H1 (cell line): ENCODE measurements around the gene POC1B. TPM values are rescaled to one million over a fixed set of nuclear protein-coding genes. Genes with fewer than 3 reads are reported as not detected.

Experiments
- CTCF ChIA-PET: fragments of 300-600 bp; sonication (Branson Sonifier 250); formaldehyde crosslinking; loops from one replicate; lab custom pipeline; 2021; ENCODE audit not compliant: partially characterized antibody; lab: Charles Lee
- POLR2A ChIA-PET: fragments of 300-600 bp; sonication (Branson Sonifier 250); formaldehyde crosslinking; loops from one replicate; lab custom pipeline; 2021; ENCODE audit warnings: inconsistent platforms; ENCODE audit not compliant: partially characterized antibody; lab: Charles Lee
- DNase-seq, 2 experiments: peaks; one replicate each; pipeline versions ENCODE4 v3.0.0 to v3.0.0-alpha.2; 2010 to 2022; ENCODE audit warnings: low spot score in 2 of 2, low read depth in 1 of 2, mixed read lengths in 1 of 2
- FAIRE-seq: peaks from 2 replicates; lab custom pipeline; 2011; peaks lifted over from hg19 to GRCh38; lab: Jason Lieb, UNC
- H2AFZ ChIP-seq: 2 replicates; pipeline ENCODE4 v1.8.1; 2012; ENCODE audit warnings: low read length, inconsistent platforms
- H2AK5ac ChIP-seq: 2 replicates; pipeline ENCODE4 v1.6.1; 2013; ENCODE audit warnings: low read depth, low read length
- H2BK120ac ChIP-seq: replicated peaks from 2 replicates; pipeline ENCODE3; 2013; ENCODE audit warnings: low read depth, low read length, inconsistent platforms
- H2BK12ac ChIP-seq: 2 replicates; pipeline ENCODE4 v1.6.1; 2013; ENCODE audit warnings: low read depth, low read length
- H2BK15ac ChIP-seq: 2 replicates; pipeline ENCODE4 v1.6.1; 2013; ENCODE audit warnings: low read length
- H2BK20ac ChIP-seq: 2 replicates; pipeline ENCODE4 v1.6.1; 2013; ENCODE audit warnings: low read length
- H2BK5ac ChIP-seq: 2 replicates; pipeline ENCODE4 v1.6.1; 2013; ENCODE audit warnings: low read depth, low read length
- H3K14ac ChIP-seq: 2 replicates; pipeline ENCODE4 v1.6.1; 2013; ENCODE audit warnings: inconsistent platforms; ENCODE audit not compliant: insufficient read length
- H3K18ac ChIP-seq: 2 replicates; pipeline ENCODE4 v1.6.1; 2013; ENCODE audit warnings: low read length; ENCODE audit errors: extremely low read depth
- H3K23ac ChIP-seq: 2 replicates; pipeline ENCODE4 v1.6.1; 2013; ENCODE audit warnings: inconsistent platforms; ENCODE audit not compliant: insufficient read length
- H3K23me2 ChIP-seq: 2 replicates; pipeline ENCODE4 v1.6.1; 2013; ENCODE audit warnings: low read depth, low read length
- H3K27ac ChIP-seq: 2 replicates; pipeline ENCODE4 v1.6.1; 2011; ENCODE audit warnings: low read depth, low read length, inconsistent platforms
- H3K27me3 ChIP-seq, 4 experiments: replicated peaks in 1 of 4; 1 replicate in 1 of 4; 2 replicates in 3 of 4; pipeline versions ENCODE4 v1.6.1 to v1.8.1; 2011 to 2013; ENCODE audit warnings: low read length in 3 of 4, mild to moderate bottlenecking in 3 of 4, inconsistent platforms in 2 of 4, mixed read lengths in 2 of 4, moderate library complexity in 1 of 4; ENCODE audit not compliant: control insufficient read depth in 3 of 4, insufficient read depth in 3 of 4; ENCODE audit errors: extremely low read depth in 1 of 4
- H3K36me3 ChIP-seq, 4 experiments: 2 replicates each; pipeline versions ENCODE4 v1.6.1 to v1.8.1; 2011 to 2013; ENCODE audit warnings: mild to moderate bottlenecking in 4 of 4, low read length in 3 of 4, moderate library complexity in 2 of 4, control low read depth in 1 of 4, inconsistent platforms in 1 of 4; ENCODE audit not compliant: insufficient read depth in 4 of 4, control insufficient read depth in 2 of 4
- H3K4ac ChIP-seq: replicated peaks from 2 replicates; pipeline ENCODE3; 2013; ENCODE audit warnings: low read length, low read depth, mixed read lengths, inconsistent platforms; ENCODE audit not compliant: insufficient read length
- H3K4me1 ChIP-seq, 4 experiments: replicated peaks in 1 of 4; 1 replicate in 1 of 4; 2 replicates in 3 of 4; pipeline versions ENCODE4 v1.6.1 to v1.8.1; 2011 to 2013; ENCODE audit warnings: low read length in 3 of 4, inconsistent platforms in 2 of 4, mixed read lengths in 1 of 4; ENCODE audit not compliant: insufficient read depth in 4 of 4, control insufficient read depth in 3 of 4
- H3K4me2 ChIP-seq, 2 experiments: 2 replicates each; pipeline versions ENCODE4 v1.6.1 to v1.8.1; 2011 to 2013; ENCODE audit warnings: low read depth in 2 of 2, low read length in 2 of 2, control low read depth in 1 of 2, inconsistent platforms in 1 of 2, mild to moderate bottlenecking in 1 of 2; ENCODE audit not compliant: insufficient read depth in 1 of 2
- H3K4me3 ChIP-seq, 4 experiments: fragments of 200-600, 300-600 bp in 1 of 4; sonication (generic), shearing (Covaris generic), sonication (Bioruptor Twin) in 1 of 4; 2 replicates each; pipeline versions ENCODE4 v1.5.1 to v1.8.1; 2011 to 2016; ENCODE audit warnings: low read length in 4 of 4, low read depth in 3 of 4, control low read depth in 2 of 4, inconsistent platforms in 2 of 4, mild to moderate bottlenecking in 2 of 4, mixed read lengths in 1 of 4, moderate library complexity in 1 of 4; ENCODE audit not compliant: insufficient read depth in 2 of 4; ENCODE audit errors: extremely low read depth in 1 of 4
- H3K56ac ChIP-seq: replicated peaks from 2 replicates; pipeline ENCODE3; 2013; ENCODE audit warnings: low read depth, mild to moderate bottlenecking, mixed read lengths, low read length, inconsistent platforms; ENCODE audit not compliant: insufficient read length
- H3K79me1 ChIP-seq: 2 replicates; pipeline ENCODE4 v1.6.1; 2013; ENCODE audit warnings: low read depth, low read length, control low read depth
- H3K79me2 ChIP-seq, 2 experiments: 2 replicates each; pipeline versions ENCODE4 v1.6.1 to v1.8.1; 2012 to 2013; ENCODE audit warnings: low read length in 2 of 2, mild to moderate bottlenecking in 2 of 2, inconsistent platforms in 1 of 2; ENCODE audit not compliant: insufficient read depth in 2 of 2, control insufficient read depth in 1 of 2
- H3K9ac ChIP-seq, 4 experiments: replicated peaks in 1 of 4; 1 replicate in 1 of 4; 2 replicates in 3 of 4; pipeline versions ENCODE4 v1.6.1 to v1.8.1; 2011 to 2013; ENCODE audit warnings: low read depth in 3 of 4, low read length in 3 of 4, control low read depth in 2 of 4, mild to moderate bottlenecking in 2 of 4, moderate library complexity in 2 of 4, inconsistent platforms in 1 of 4; ENCODE audit errors: extremely low read depth in 1 of 4
- H3K9me3 ChIP-seq, 2 experiments: 2 replicates each; pipeline versions ENCODE4 v1.6.1 to v1.8.1; 2012 to 2013; ENCODE audit warnings: mild to moderate bottlenecking in 2 of 2, moderate library complexity in 2 of 2, control low read depth in 1 of 2, inconsistent platforms in 1 of 2, low read depth in 1 of 2, low read length in 1 of 2, mixed read lengths in 1 of 2; ENCODE audit not compliant: insufficient read depth in 2 of 2
- H4K20me1 ChIP-seq, 2 experiments: replicated peaks in 1 of 2; 2 replicates each; pipeline versions ENCODE3 to v1.8.1; 2011 to 2013; ENCODE audit warnings: inconsistent platforms in 2 of 2, low read length in 2 of 2, mild to moderate bottlenecking in 1 of 2; ENCODE audit not compliant: insufficient read depth in 2 of 2, control insufficient read depth in 1 of 2
- H4K5ac ChIP-seq: 2 replicates; pipeline ENCODE4 v1.6.1; 2013; ENCODE audit warnings: low read length, low read depth, mixed read lengths, inconsistent platforms; ENCODE audit not compliant: insufficient read length
- H4K8ac ChIP-seq: 2 replicates; pipeline ENCODE4 v1.8.0; 2013; ENCODE audit warnings: mild to moderate bottlenecking, moderate library complexity, low read length, inconsistent platforms; ENCODE audit not compliant: insufficient read depth; ENCODE audit errors: extremely low read depth
- H4K91ac ChIP-seq: replicated peaks from 2 replicates; pipeline ENCODE3; 2013; ENCODE audit warnings: low read length, mixed read lengths, inconsistent platforms; ENCODE audit not compliant: insufficient read length
- GTF2F1 ChIP-seq: IDR thresholded peaks from 2 replicates; pipeline ENCODE4 v1.6.1; 2012; ENCODE audit warnings: low read depth, low read length, improper control_type of control experiment, borderline replicate concordance
- HDAC2 ChIP-seq, 2 experiments: fragments of 300-600 bp in 1 of 2; sonication (generic) in 1 of 2; IDR thresholded peaks; 2 replicates each; pipeline ENCODE4 v1.6.1; 2011 to 2012; ENCODE audit warnings: low read depth in 2 of 2, low read length in 2 of 2, mild to moderate bottlenecking in 2 of 2, moderate library complexity in 2 of 2, borderline replicate concordance in 1 of 2, inconsistent platforms in 1 of 2
- POU5F1 ChIP-seq: IDR thresholded peaks from 2 replicates; pipeline ENCODE4 v1.6.1; 2011; ENCODE audit warnings: low read depth, mild to moderate bottlenecking, low read length, moderate library complexity
- WGBS, 2 experiments: shearing (Covaris generic) in 1 of 2; methylation state at CpG; one replicate each; pipeline versions ENCODE4 v1.1.6 to v1.1.7; 2013 to 2015; ENCODE audit warnings: low lambda C conversion rate in 2 of 2, mixed read lengths in 2 of 2, inconsistent platforms in 1 of 2, low coverage in 1 of 2, missing lambda C conversion rate in 1 of 2; ENCODE audit not compliant: insufficient replicate concordance in 2 of 2, insufficient coverage in 1 of 2, insufficient read length in 1 of 2; ENCODE audit errors: extremely low coverage in 1 of 2, missing lambda C conversion rate in 1 of 2; 5-methylcytosine and 5-hydroxymethylcytosine counted together
- polyA plus RNA-seq, 7 experiments: library from polyadenylated mRNA; depleted of rRNA in 3 of 7; stranded (reverse) in 5 of 7; unstranded in 2 of 7; fragments of >200 nt in 5 of 7; fragments of 200-250 nt in 2 of 7; gene quantifications; 1 replicate in 5 of 7; 2 replicates in 1 of 7; 4 replicates in 1 of 7; pipeline versions ENCODE4 v1.2.1 to v1.2.3, GENCODE V29; 2011 to 2013; ENCODE audit warnings: missing spikeins in 2 of 7, mixed read lengths in 2 of 7
- total RNA-seq: library from RNA; stranded (reverse); fragmentation: NEBNext Ultra II Directional; extraction: Animal tissue kit (Norgen Biotek cat#: 25700); gene quantifications from 2 replicates; pipeline ENCODE4 v1.2.1, GENCODE V29; 2021

POC1B gene
- total and polyA plus RNA-seq, 2 of the 8 experiments (the other 6 are each of a cell fraction or from before 2014, with no cell fraction given), result 7.5 to 16.3 TPM

DNA sequence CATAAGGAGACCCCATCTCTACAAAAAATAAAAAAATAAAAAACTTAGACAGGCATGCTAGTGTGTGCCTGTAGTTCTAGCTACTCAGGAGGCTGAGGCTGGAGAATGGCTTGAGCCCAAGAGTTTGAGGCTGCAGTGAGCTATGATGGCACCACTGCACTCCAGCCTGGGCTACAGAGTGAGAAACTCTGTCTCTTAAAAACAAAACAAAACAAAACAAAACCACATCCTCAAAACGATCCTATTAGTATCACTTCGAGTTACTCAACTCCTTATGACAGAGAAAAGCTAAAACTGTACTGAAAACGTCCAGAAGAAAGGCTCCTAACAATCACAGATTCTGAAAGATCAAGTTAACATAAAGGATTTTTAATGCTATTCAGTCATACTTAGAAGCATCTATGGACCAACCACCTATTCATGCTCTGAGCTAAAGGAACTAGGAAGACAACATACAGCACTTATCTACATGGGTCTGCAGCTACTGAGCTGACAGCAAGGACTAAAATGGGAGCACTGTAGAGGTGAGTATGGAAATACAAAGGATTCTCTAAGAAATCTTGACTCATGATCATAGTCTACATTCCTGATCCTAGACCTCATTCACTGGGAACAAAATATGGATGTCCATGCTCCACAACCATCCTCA is 98.2 kb downstream of the POC1B start:
- Histone ChIP-seq H2BK12ac (no peak overlapping the region), H3K27me3 (no peaks in the 10 kb centered on the region), H2BK5ac (no peak overlapping the region), H3K4ac (no peak overlapping the region), H3K9me3 (no peaks in the 10 kb centered on the region), H3K4me3 (no peak overlapping the region), H2BK15ac (no peak overlapping the region), H3K14ac (no peak overlapping the region), H3K56ac (no peak overlapping the region), H2BK20ac (no peak overlapping the region), H3K36me3 (no peaks in the 10 kb centered on the region), H4K5ac (no peak overlapping the region), H3K9ac (no peak overlapping the region), H3K23me2 (0 out of 2 replicates have a peak, but pooled peaks cover 2% of the 10 kb centered on the region), H3K27ac (no peak overlapping the region), H3K23ac (no peak overlapping the region), H4K91ac (no peak overlapping the region), H4K8ac (no peak overlapping the region; the same call in 1 of the 2 replicates), H2BK120ac (no peak overlapping the region), H3K18ac (no peak overlapping the region), H4K20me1 (no peaks in the 10 kb centered on the region), H3K79me2 (no peaks in the 10 kb centered on the region), H2AFZ (no peak overlapping the region), H3K4me1 (no peaks in the 10 kb centered on the region), H3K4me2 (no peak overlapping the region), H3K79me1 (no peaks in the 10 kb centered on the region), H2AK5ac (no peak overlapping the region)
- no peak for FAIRE-seq
- ChIA-PET POLR2A (no interaction called here), CTCF (interaction anchor here (0.7 kb wide), 2 partner anchors 82 to 102 kb away, joined by 3 read pairs; no protein-coding TSS in a partner anchor)
- no peak for TF ChIP-seq GTF2F1
- no peak for TF ChIP-seq POU5F1
- TF ChIP-seq HDAC2 (IDR thresholded peaks at IDR 0.05; ENCODE audit: borderline replicate concordance in 1 of 2, low read depth in 2 of 2, low read length in 2 of 2), result no peak
- no peak for DNase-seq
- WGBS, 2 experiments, result 85 to 100% methylated on average over 2 to 3 of the region's 3 CpGs
